Activated naive CD4-positive, alpha-beta T cell (primary cell): Measurements from ENCODE around the gene ADCY3.

Experiments
- DNase-seq, 4 experiments: peaks; one replicate each; lab custom pipeline; 2025; lab: John Stamatoyannopoulos, UW

ADCY3 gene

DNA sequence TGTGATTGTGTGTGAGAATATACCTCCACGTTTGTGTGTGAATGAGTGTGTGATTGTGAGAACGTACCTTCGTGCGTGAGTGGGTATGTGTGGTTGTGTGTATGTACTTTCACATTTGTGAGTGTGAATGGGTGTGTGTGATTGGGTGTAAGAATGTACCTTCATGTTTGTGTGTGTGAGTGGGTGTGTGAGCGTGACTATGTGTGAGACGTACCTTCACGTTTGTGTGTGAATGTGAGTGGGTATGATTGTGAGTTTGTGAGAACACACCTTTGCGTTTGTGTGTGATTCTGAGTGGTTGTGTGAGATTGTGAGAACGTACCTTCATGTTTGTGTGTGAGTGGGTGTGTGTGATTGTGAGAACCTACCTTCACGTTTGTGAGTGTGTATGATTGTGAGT lies 5.8 kb upstream of the ADCY3 start:
- no peak for DNase-seq

GRCh38 chr2:24924732-24925131 lies 4.7 kb upstream of the ADCY3 start:
- no peak for DNase-seq

GRCh38 chr2:24924266-24924665 lies 4.2 kb upstream of the ADCY3 start:
- DNase-seq = no peak

- DNase-seq = no peak
Observed at GRCh38 chr2:24923106-24923505, 3.1 kb upstream of the ADCY3 start.

DNA sequence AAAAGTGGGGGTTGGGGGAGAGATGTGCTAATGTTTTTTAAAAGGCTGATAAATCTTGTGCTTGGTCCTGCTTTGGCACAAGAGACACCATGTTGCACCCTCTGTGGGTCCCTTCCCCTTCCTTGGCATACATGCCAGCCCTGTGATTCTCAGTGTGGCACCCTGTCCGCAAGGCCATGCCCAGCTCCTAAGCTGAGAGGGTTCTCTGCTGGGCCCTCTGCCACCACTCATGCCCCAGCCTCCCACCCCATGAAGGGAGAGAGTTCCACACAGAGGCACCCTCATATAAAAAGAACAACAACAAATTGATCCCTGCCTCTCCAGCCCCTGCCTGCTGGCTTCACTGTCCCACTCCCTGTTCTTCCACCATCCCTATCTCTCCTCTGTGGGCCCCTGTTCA lies 2.5 kb upstream of the ADCY3 start:
- no peak for DNase-seq

GRCh38 chr2:24920809-24921441 lies 888 bp upstream of the ADCY3 start:
- no peak for DNase-seq

GRCh38 chr2:24919506-24920097 lies 435 bp downstream of the ADCY3 start:
- no peak for DNase-seq

GRCh38 chr2:24919037-24919505 lies 966 bp downstream of the ADCY3 start:
- peak in 2 of 4 experiments; percentile 19 to 24 for DNase-seq

GRCh38 chr2:24918326-24919036 lies 1.6 kb downstream of the ADCY3 start:
- no peak for DNase-seq

DNA sequence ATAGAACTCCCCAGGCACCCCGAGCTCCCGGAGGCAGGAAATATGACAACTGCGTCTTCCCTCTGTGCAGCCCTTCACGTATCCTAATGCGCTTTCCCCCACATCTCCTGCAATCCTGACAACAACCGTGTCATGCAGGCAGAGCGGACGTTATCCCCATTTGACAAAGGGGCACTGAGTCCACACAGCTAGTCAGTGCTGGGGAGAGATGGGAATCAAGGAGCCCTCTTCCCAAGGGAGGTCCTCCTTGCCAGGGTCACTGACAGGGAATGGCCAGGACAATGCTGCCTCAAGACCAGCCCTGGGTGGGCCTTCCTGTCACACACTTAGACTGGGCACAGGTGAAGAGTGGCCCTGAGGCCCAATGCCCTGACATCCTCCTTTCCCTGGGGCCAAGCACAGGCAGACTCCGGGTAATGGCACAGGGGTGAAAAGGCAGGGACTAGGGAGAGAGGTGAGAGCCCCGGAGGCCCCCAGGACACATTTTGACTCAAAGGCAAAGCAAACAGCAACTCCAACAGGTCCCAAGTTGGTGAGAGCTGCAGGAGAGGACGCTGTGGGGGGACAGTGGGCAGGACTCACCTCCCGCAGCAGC lies 2.2 kb downstream of the ADCY3 start:
- DNase-seq = no peak

DNA sequence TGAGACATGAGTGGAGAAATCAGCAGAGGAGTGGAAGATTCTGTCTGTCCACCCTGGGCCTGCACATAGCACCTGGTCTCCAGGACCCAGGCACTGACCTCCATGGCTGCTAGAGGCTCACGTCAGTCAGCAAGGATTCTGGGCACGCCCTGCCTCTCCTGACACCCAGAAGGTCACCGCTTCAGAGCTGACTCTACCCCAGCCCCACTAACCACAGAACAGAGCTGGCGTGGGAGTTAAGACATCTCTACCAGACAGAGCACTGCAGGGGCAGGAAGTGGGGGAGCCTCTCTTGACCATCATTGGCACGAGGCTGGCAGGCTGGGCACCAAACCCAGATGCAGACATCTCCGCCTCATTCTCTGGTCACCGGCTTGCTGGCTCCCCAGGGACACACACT lies 3.0 kb downstream of the ADCY3 start:
- no peak for DNase-seq

- no peak for DNase-seq
Observed at GRCh38 chr2:24915796-24916195, 4.2 kb downstream of the ADCY3 start.

DNA sequence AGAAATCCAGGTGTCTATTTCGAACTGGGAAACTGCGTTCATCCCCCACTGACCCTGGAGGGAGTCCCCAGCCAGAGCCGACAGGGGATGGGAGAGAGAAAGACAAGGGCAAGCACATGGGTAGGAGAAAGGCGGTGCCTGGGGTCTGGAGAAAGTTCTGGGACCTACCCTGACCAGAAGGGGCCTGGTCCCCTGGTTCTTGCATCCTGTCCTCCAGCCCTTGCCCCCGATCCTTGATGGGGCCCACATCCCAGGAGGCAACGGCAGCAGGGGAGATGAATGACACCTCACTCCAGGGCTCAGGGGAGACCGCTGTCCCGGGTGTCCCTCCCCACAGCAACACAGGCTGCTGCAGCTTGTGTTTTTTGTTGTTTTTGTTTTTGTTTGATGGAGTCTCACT lies 4.9 kb downstream of the ADCY3 start:
- no peak for DNase-seq

GRCh38 chr2:24914713-24915112 lies 5.3 kb downstream of the ADCY3 start:
- no peak for DNase-seq

- no peak for DNase-seq
Observed at GRCh38 chr2:24913911-24914310, 6.1 kb downstream of the ADCY3 start.

DNA sequence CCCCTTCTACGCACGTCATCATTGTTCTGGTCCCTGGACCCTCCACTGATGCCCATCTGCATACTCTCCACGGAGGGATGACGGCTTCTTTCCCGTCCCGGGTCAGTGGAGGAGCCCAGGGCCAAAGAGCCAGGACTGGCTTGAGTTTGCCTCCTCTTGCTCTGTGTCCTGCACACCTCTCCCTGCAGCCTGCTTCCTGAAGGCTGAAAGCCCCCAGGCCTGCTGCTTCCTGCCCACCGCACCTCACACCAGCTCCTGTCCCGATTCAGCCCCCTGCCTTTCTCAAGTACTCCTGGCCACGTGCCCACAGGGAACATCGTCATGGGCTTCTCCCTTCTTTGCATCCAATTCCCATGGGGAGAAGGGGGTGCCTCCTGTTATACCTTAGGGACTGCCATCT lies 7.1 kb downstream of the ADCY3 start:
- no peak for DNase-seq

GRCh38 chr2:24912523-24912922 lies 7.5 kb downstream of the ADCY3 start:
- no peak for DNase-seq

GRCh38 chr2:24910245-24910644 lies 9.8 kb downstream of the ADCY3 start:
- DNase-seq = no peak

GRCh38 chr2:24909555-24910177 lies 10.4 kb downstream of the ADCY3 start:
- DNase-seq = no peak

DNA sequence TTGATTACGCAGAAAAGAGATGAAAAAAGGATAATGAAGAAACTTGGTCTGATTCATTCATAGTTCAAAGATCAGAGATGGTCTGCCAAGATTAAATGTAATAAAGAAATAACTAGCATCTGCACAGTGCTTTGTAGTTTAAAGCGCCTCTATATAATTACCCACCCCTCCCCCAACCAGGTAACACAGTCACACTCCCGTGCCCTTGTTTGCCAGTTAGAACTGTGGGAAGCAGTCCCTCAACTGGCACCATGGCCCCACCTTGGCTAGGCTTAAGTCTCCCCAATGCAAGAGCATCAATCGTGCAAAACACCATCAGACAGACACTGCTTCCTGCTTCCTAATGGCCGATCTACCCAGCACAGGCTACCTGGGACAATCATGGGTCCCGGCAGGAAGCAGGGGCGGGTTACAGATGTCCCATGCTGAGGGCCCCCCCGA lies 11.6 kb downstream of the ADCY3 start:
- DNase-seq = no peak

DNA sequence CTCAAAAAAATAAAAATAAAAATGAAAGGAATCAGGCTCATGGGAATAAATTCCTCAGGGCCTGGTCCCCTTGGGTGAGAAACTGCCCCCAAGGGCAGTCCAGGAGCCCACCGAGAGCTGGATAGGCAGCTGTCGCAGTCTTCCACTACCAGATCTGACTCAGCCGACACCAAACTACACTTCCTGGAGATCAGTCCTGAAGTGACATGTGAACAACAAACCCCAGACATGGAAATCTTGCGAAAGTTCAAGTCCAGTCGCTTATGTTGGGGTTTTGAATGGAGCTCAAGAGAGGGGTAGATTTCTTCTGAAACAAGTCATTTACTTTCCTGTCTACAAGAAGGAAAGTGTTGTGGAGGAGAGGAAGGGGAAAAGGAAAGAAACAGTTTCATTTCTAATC lies 12.9 kb downstream of the ADCY3 start:
- DNase-seq = no peak

DNA sequence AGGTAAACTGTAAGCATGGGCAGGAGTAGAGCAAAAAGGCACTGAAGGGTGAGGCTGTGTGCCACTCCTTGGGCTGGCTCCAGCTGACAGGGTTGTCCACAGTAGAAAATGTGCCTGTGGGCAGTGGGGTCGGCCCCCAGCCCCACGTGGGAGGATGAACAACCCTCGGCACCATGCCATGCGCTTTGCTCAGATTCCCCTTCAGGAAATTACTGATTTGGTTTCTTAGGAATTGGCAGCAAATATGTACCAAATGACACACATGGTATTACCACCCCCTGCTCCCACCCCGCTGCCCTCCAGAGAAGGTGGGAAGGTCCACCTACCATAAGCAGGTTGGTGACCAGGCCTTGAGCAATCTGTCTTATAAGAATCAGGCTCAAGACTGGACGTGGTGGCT lies 13.6 kb downstream of the ADCY3 start:
- DNase-seq = no peak
